H9 (cell line): ENCODE results near the gene ANKH. TPM values are rescaled to one million over a fixed set of nuclear protein-coding genes. Genes with fewer than 3 reads are reported as not detected.

Source experiments
- DNase-seq: peaks from one replicate; pipeline ENCODE4 v3.0.0-alpha.2; 2017
- H2AFZ ChIP-seq: one replicate; pipeline ENCODE4 v1.6.1; 2013; ENCODE audit warnings: mild to moderate bottlenecking, low read length, control low read depth, moderate library complexity
- H2AK5ac ChIP-seq: 2 replicates; pipeline ENCODE4 v1.6.1; 2013; ENCODE audit warnings: low read length, control low read depth, mixed read lengths; ENCODE audit not compliant: insufficient read length
- H2BK120ac ChIP-seq: one replicate; pipeline ENCODE4 v1.6.1; 2013; ENCODE audit warnings: low read depth, mild to moderate bottlenecking, low read length, control low read depth, inconsistent platforms; ENCODE audit not compliant: poor library complexity, severe bottlenecking
- H2BK12ac ChIP-seq: 2 replicates; pipeline ENCODE4 v1.6.1; 2013; ENCODE audit warnings: low read length, control low read depth, mixed read lengths, low read depth; ENCODE audit not compliant: insufficient read length
- H2BK15ac ChIP-seq: 2 replicates; pipeline ENCODE4 v1.6.1; 2013; ENCODE audit warnings: low read depth, low read length, control low read depth
- H2BK20ac ChIP-seq: one replicate; pipeline ENCODE4 v1.6.1; 2013; ENCODE audit warnings: low read depth, mild to moderate bottlenecking, low read length, control low read depth, inconsistent platforms; ENCODE audit not compliant: poor library complexity, severe bottlenecking
- H2BK5ac ChIP-seq: 2 replicates; pipeline ENCODE4 v1.6.1; 2013; ENCODE audit warnings: low read length, control low read depth, mixed read lengths; ENCODE audit not compliant: insufficient read length
- H3K14ac ChIP-seq: 2 replicates; pipeline ENCODE4 v1.6.1; 2013; ENCODE audit warnings: low read length, control low read depth; ENCODE audit not compliant: insufficient read depth
- H3K18ac ChIP-seq: 2 replicates; pipeline ENCODE4 v1.6.1; 2013; ENCODE audit warnings: low read depth, mild to moderate bottlenecking, mixed read lengths, low read length, control low read depth; ENCODE audit not compliant: insufficient read length
- H3K23ac ChIP-seq: 2 replicates; pipeline ENCODE4 v1.6.1; 2013; ENCODE audit warnings: low read length, control low read depth, mixed read lengths, low read depth; ENCODE audit not compliant: insufficient read length
- H3K23me2 ChIP-seq: 2 replicates; pipeline ENCODE4 v1.6.1; 2013; ENCODE audit warnings: low read depth, mild to moderate bottlenecking, mixed read lengths, low read length, control low read depth; ENCODE audit not compliant: insufficient read length, poor library complexity, severe bottlenecking
- H3K27ac ChIP-seq: 2 replicates; pipeline ENCODE4 v1.5.1; 2013; ENCODE audit warnings: low read length, control low read depth, mixed read lengths, low read depth; ENCODE audit not compliant: insufficient read length
- H3K27me3 ChIP-seq: 2 replicates; pipeline ENCODE4 v1.6.1; 2013; ENCODE audit warnings: low read length, control low read depth, inconsistent platforms; ENCODE audit not compliant: insufficient read depth
- H3K4ac ChIP-seq: 2 replicates; pipeline ENCODE4 v1.6.1; 2013; ENCODE audit warnings: low read depth, mild to moderate bottlenecking, control low read depth, inconsistent platforms, low read length, moderate library complexity
- H3K4me1 ChIP-seq: 2 replicates; pipeline ENCODE4 v1.6.1; 2013; ENCODE audit warnings: low read length, control low read depth, inconsistent platforms; ENCODE audit not compliant: insufficient read depth
- H3K4me2 ChIP-seq: 2 replicates; pipeline ENCODE4 v1.6.1; 2013; ENCODE audit warnings: low read length, control low read depth, mixed read lengths; ENCODE audit not compliant: insufficient read length, insufficient read depth
- H3K56ac ChIP-seq: 2 replicates; pipeline ENCODE4 v1.6.1; 2013; ENCODE audit warnings: low read depth, mild to moderate bottlenecking, mixed read lengths, low read length, control low read depth; ENCODE audit not compliant: insufficient read length
- H3K79me1 ChIP-seq: 2 replicates; pipeline ENCODE4 v1.6.1; 2013; ENCODE audit warnings: low read depth, mild to moderate bottlenecking, moderate library complexity, low read length, control low read depth, inconsistent platforms; ENCODE audit not compliant: insufficient read depth, poor library complexity, severe bottlenecking
- H3K79me2 ChIP-seq: 2 replicates; pipeline ENCODE4 v1.6.1; 2013; ENCODE audit warnings: low read length, control low read depth, inconsistent platforms; ENCODE audit not compliant: insufficient read depth
- H3K9ac ChIP-seq: 2 replicates; pipeline ENCODE4 v1.6.1; 2013; ENCODE audit warnings: low read length, control low read depth, mixed read lengths; ENCODE audit not compliant: insufficient read length; ENCODE audit errors: extremely low read depth
- H3K9me3 ChIP-seq: one replicate; pipeline ENCODE4 v1.6.1; 2013; ENCODE audit warnings: low read depth, low read length, inconsistent platforms; ENCODE audit not compliant: control insufficient read depth
- H3T11ph ChIP-seq: one replicate; pipeline ENCODE4 v1.6.1; 2013; ENCODE audit warnings: mild to moderate bottlenecking, low read length, control low read depth, inconsistent platforms
- H4K20me1 ChIP-seq: one replicate; pipeline ENCODE4 v1.6.1; 2013; ENCODE audit not compliant: control insufficient read depth, insufficient read length, insufficient read depth
- H4K5ac ChIP-seq: 2 replicates; pipeline ENCODE4 v1.6.1; 2013; ENCODE audit warnings: low read depth, mild to moderate bottlenecking, mixed read lengths, low read length, control low read depth; ENCODE audit not compliant: insufficient read length
- H4K8ac ChIP-seq: replicated peaks from 2 replicates; pipeline ENCODE4 v1.6.1; 2013; ENCODE audit warnings: low read length, control low read depth, mixed read lengths, low read depth; ENCODE audit not compliant: insufficient read length
- H4K91ac ChIP-seq: 2 replicates; pipeline ENCODE4 v1.6.1; 2013; ENCODE audit warnings: low read depth, mild to moderate bottlenecking, moderate library complexity, mixed read lengths, low read length, control low read depth; ENCODE audit not compliant: insufficient read length
- H3K27ac Mint-ChIP-seq, 3 experiments: 2 replicates in 2 of 3; 3 replicates in 1 of 3; pipeline ENCODE4 v1.8.0; 2020 to 2021; ENCODE audit warnings: mixed read lengths in 3 of 3, mild to moderate bottlenecking in 1 of 3, moderate library complexity in 1 of 3
- H3K27me3 Mint-ChIP-seq: 2 replicates; pipeline ENCODE4 v1.8.0; 2021; ENCODE audit warnings: low read depth, mild to moderate bottlenecking, moderate library complexity, mixed read lengths
- H3K36me3 Mint-ChIP-seq, 3 experiments: 2 replicates in 2 of 3; 3 replicates in 1 of 3; pipeline ENCODE4 v1.8.0; 2020 to 2021; ENCODE audit warnings: low read depth in 3 of 3, mixed read lengths in 3 of 3; ENCODE audit not compliant: insufficient read depth in 1 of 3
- H3K4me1 Mint-ChIP-seq, 2 experiments: 2 replicates each; pipeline ENCODE4 v1.8.0; 2020; ENCODE audit warnings: mixed read lengths in 2 of 2
- H3K4me3 Mint-ChIP-seq, 2 experiments: 2 replicates in 1 of 2; 3 replicates in 1 of 2; pipeline ENCODE4 v1.8.0; 2020 to 2021; ENCODE audit warnings: mild to moderate bottlenecking in 2 of 2, mixed read lengths in 2 of 2, moderate library complexity in 1 of 2
- H3K9me3 Mint-ChIP-seq, 2 experiments: 2 replicates in 1 of 2; 3 replicates in 1 of 2; pipeline ENCODE4 v1.8.0; 2020; ENCODE audit warnings: mild to moderate bottlenecking in 2 of 2, mixed read lengths in 2 of 2, moderate library complexity in 1 of 2
- CTCF ChIP-seq: fragments of 200-600 bp; sonication (generic); conservative IDR thresholded peaks from 3 replicates; pipeline ENCODE4 v1.8.0; 2021; ENCODE audit warnings: antibody characterized with exemption, mild to moderate bottlenecking
- WGBS: extraction: QIAGEN DNeasy Blood & Tissue Kit; methylation state at CpG from one replicate; pipeline ENCODE4 v1.1.7; 2013; ENCODE audit warnings: missing lambda C conversion rate, low lambda C conversion rate, mixed read lengths; ENCODE audit not compliant: insufficient read length; ENCODE audit errors: extremely low coverage; 5-methylcytosine and 5-hydroxymethylcytosine counted together
- total RNA-seq: library from RNA; stranded (reverse); gene quantifications from 2 replicates; pipeline ENCODE4 v1.2.1, GENCODE V29; 2021

Gene ANKH
- total RNA-seq, 1 experiment from 2014 or later: 9.6 TPM

GRCh38 chr5:14810282-14810681, 61.3 kb downstream of the ANKH start:
- Histone ChIP-seq H2BK120ac (no peak overlapping the region), H3K14ac (no peak overlapping the region), H2BK12ac (no peak overlapping the region), H4K20me1 (no peaks in the 10 kb centered on the region), H3K4ac (no peak overlapping the region), H3K23me2 (no peaks in the 10 kb centered on the region), H2BK20ac (no peak overlapping the region), H3K9ac (no peak overlapping the region), H3K56ac (no peak overlapping the region), H3K27ac (no peak overlapping the region), H2AK5ac (no peak overlapping the region), H3K27me3 (no peaks in the 10 kb centered on the region), H4K8ac (no peak overlapping the region), H3K79me2 (no peaks in the 10 kb centered on the region), H3K4me2 (no peak overlapping the region), H2BK5ac (no peak overlapping the region), H3K4me1 (no peaks in the 10 kb centered on the region), H4K91ac (no peak overlapping the region), H4K5ac (no peak overlapping the region), H3K18ac (no peak overlapping the region), H3K23ac (no peak overlapping the region), H3K79me1 (no peaks in the 10 kb centered on the region), H3K9me3 (no peaks in the 10 kb centered on the region), H2AFZ (no peak overlapping the region), H2BK15ac (no peak overlapping the region), H3T11ph (no peak overlapping the region)
- Mint-ChIP-seq H3K27me3 (no peaks in the 10 kb centered on the region), H3K36me3 (peaks cover 0 to 2% (median 0%) of the 10 kb centered on the region in 3 experiments; a peak in 1 of 7 replicates), H3K9me3 (no peaks in the 10 kb centered on the region; a peak in 1 of 5 replicates), H3K27ac (no peak overlapping the region), H3K4me1 (no peaks in the 10 kb centered on the region), H3K4me3 (no peak overlapping the region)
- TF ChIP-seq CTCF: no peak
- WGBS: no CpG with 5 or more reads among the region's 6 CpGs
- no peak for DNase-seq
